Neural cell (in vitro differentiated cells): ENCODE results near the gene KLF18. TPM values are rescaled to one million over a fixed set of nuclear protein-coding genes. Genes with fewer than 3 reads are reported as not detected.

Experiments used
- H2AFZ ChIP-seq: fragments of 200-600, 300-800 bp; sonication (generic), shearing (Covaris generic); 2 replicates; pipeline ENCODE4 v1.6.0; 2014; ENCODE audit warnings: low read depth, mild to moderate bottlenecking, antibody characterized with exemption, low read length, moderate library complexity
- H3F3A ChIP-seq: fragments of 200-600 bp; shearing (Covaris generic); 2 replicates; pipeline ENCODE4 v1.6.1; 2016; ENCODE audit warnings: mild to moderate bottlenecking, moderate library complexity, mixed read lengths, antibody characterized with exemption, low read length; ENCODE audit not compliant: insufficient read depth, poor library complexity, severe bottlenecking
- H3K27ac ChIP-seq: fragments of 200-600, 300-800 bp; sonication (generic), shearing (Covaris generic); 2 replicates; pipeline ENCODE4 v1.5.1; 2014; ENCODE audit warnings: mild to moderate bottlenecking, low read length, moderate library complexity
- H3K27me3 ChIP-seq: fragments of 300-800, 200-600 bp; sonication (generic), shearing (Covaris generic); 2 replicates; pipeline ENCODE4 v1.6.0; 2014; ENCODE audit warnings: mild to moderate bottlenecking, low read depth, low read length, moderate library complexity; ENCODE audit not compliant: insufficient read depth
- H3K36me3 ChIP-seq: fragments of 300-800, 200-600 bp; sonication (generic), shearing (Covaris generic); 2 replicates; pipeline ENCODE4 v1.5.1; 2014; ENCODE audit warnings: mild to moderate bottlenecking, antibody characterized with exemption, low read length, moderate library complexity; ENCODE audit not compliant: insufficient read depth
- H3K4me2 ChIP-seq: fragments of 300-800, 200-600 bp; sonication (generic), shearing (Covaris generic); 2 replicates; pipeline ENCODE4 v1.6.0; 2014; ENCODE audit warnings: mild to moderate bottlenecking, low read length
- H3K4me3 ChIP-seq: fragments of 300-800, 200-600 bp; sonication (generic), shearing (Covaris generic); 2 replicates; pipeline ENCODE4 v1.5.1; 2014; ENCODE audit warnings: mild to moderate bottlenecking, low read length, moderate library complexity
- H3K79me2 ChIP-seq: fragments of 200-600 bp; shearing (Covaris generic); replicated peaks from 2 replicates; pipeline ENCODE4 v1.6.0; 2014; ENCODE audit warnings: mild to moderate bottlenecking, low read length, moderate library complexity; ENCODE audit not compliant: insufficient read depth
- H3K9ac ChIP-seq: fragments of 300-800, 200-600 bp; sonication (generic), shearing (Covaris generic); 2 replicates; pipeline ENCODE4 v1.6.1; 2016; ENCODE audit warnings: mild to moderate bottlenecking, low read length, mixed read lengths
- H3K9me2 ChIP-seq: fragments of 200-600 bp; shearing (Covaris generic); 2 replicates; pipeline ENCODE4 v1.6.1; 2016; ENCODE audit warnings: mild to moderate bottlenecking, low read length, mixed read lengths; ENCODE audit not compliant: insufficient read depth
- H3K9me3 ChIP-seq: fragments of 200-600, 300-800 bp; sonication (generic), shearing (Covaris generic); 2 replicates; pipeline ENCODE4 v1.6.1; 2016; ENCODE audit warnings: mild to moderate bottlenecking, mixed run types, low read length, moderate library complexity, mixed read lengths
- H4K20me1 ChIP-seq: fragments of 200-600 bp; shearing (Covaris generic); 2 replicates; pipeline ENCODE4 v1.6.1; 2016; ENCODE audit warnings: mild to moderate bottlenecking, mixed run types; ENCODE audit not compliant: insufficient read depth
- EP300 ChIP-seq: fragments of 450-650 bp; conservative IDR thresholded peaks from 2 replicates; pipeline ENCODE4 v1.6.1; 2014; ENCODE audit warnings: antibody characterized with exemption, mild to moderate bottlenecking, moderate library complexity; ENCODE audit not compliant: poor library complexity, severe bottlenecking
- EZH2 ChIP-seq: fragments of 200-600, 300-800 bp; shearing (Covaris generic), sonication (generic); IDR thresholded peaks from 2 replicates; pipeline ENCODE4 v1.6.1; 2014; ENCODE audit warnings: antibody characterized with exemption, low read length, borderline replicate concordance, mild to moderate bottlenecking; ENCODE audit not compliant: insufficient read depth, poor library complexity, severe bottlenecking
- MXI1 ChIP-seq: fragments of 450-650 bp; conservative IDR thresholded peaks from 2 replicates; pipeline ENCODE4 v1.6.1; 2014; ENCODE audit warnings: antibody characterized with exemption, mild to moderate bottlenecking; ENCODE audit not compliant: poor library complexity, severe bottlenecking
- POLR2AphosphoS5 ChIP-seq: IDR thresholded peaks from 2 replicates; pipeline ENCODE4 v1.6.1; 2012
- RAD21 ChIP-seq: fragments of 450-650 bp; conservative IDR thresholded peaks from 2 replicates; pipeline ENCODE4 v1.6.1; 2014; ENCODE audit warnings: antibody characterized with exemption, mild to moderate bottlenecking, moderate library complexity
- SMC3 ChIP-seq: fragments of 450-650 bp; conservative IDR thresholded peaks from 2 replicates; pipeline ENCODE4 v1.6.1; 2014; ENCODE audit warnings: antibody characterized with exemption, mild to moderate bottlenecking, moderate library complexity; ENCODE audit not compliant: poor library complexity
- TAF1 ChIP-seq: IDR thresholded peaks from 2 replicates; pipeline ENCODE4 v1.6.1; 2012; ENCODE audit warnings: low read depth
- polyA plus RNA-seq: library from polyadenylated mRNA; depleted of rRNA; stranded (reverse); fragments of >200 nt; gene quantifications from 2 replicates; pipeline ENCODE4 v1.2.3, GENCODE V29; 2014
- TF ChIP-seq, protein P1 (sequence below): fragments of 450-650 bp; IDR thresholded peaks from 2 replicates; pipeline ENCODE4 v1.5.1; 2014; ENCODE audit warnings: antibody characterized with exemption, mild to moderate bottlenecking, moderate library complexity; ENCODE audit not compliant: poor library complexity, severe bottlenecking
- TF ChIP-seq, protein P2 (sequence below): IDR thresholded peaks from 2 replicates; pipeline ENCODE4 v1.6.1; 2012; ENCODE audit warnings: borderline replicate concordance

KLF18 gene
- polyA plus RNA-seq, 1 donor from 2014 or later, result not detected

DNA sequence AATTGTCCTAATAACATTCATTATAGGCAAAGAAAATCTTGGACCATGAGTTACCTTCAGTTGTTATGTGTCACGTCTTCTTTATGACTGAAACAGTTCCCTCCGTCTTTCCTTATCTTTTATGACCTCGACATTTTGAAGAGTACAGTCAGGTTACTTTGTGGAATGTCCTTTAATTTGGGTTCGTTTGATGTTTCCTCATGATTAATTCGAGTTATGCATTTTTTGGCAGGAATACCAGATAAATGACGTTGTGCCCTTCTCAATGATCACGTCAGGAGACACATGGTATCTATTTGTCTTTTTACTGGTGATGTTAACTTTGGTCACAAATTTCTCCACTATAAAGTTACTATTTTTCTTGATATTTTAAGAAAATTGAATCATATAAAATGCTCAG, 40.1 kb downstream of the KLF18 start:
- H4K20me1 ChIP-seq, result no peaks in the 10 kb centered on the region
- H3K4me2 ChIP-seq, result no peak overlapping the region
- H2AFZ ChIP-seq, result no peak overlapping the region
- H3K27ac ChIP-seq, result no peak overlapping the region
- no peak overlapping the region for H3K9ac ChIP-seq
- no peaks in the 10 kb centered on the region for H3K9me3 ChIP-seq
- H3K79me2 ChIP-seq, result no peaks in the 10 kb centered on the region
- no peaks in the 10 kb centered on the region for H3K27me3 ChIP-seq
- no peaks in the 10 kb centered on the region for H3K36me3 ChIP-seq
- no peak overlapping the region for H3K4me3 ChIP-seq
- TF ChIP-seq SMC3, result no peak
- no peak for TF ChIP-seq POLR2AphosphoS5
- TF ChIP-seq RAD21, result no peak
- TF ChIP-seq MXI1, result no peak
- TF ChIP-seq, protein P1, sequence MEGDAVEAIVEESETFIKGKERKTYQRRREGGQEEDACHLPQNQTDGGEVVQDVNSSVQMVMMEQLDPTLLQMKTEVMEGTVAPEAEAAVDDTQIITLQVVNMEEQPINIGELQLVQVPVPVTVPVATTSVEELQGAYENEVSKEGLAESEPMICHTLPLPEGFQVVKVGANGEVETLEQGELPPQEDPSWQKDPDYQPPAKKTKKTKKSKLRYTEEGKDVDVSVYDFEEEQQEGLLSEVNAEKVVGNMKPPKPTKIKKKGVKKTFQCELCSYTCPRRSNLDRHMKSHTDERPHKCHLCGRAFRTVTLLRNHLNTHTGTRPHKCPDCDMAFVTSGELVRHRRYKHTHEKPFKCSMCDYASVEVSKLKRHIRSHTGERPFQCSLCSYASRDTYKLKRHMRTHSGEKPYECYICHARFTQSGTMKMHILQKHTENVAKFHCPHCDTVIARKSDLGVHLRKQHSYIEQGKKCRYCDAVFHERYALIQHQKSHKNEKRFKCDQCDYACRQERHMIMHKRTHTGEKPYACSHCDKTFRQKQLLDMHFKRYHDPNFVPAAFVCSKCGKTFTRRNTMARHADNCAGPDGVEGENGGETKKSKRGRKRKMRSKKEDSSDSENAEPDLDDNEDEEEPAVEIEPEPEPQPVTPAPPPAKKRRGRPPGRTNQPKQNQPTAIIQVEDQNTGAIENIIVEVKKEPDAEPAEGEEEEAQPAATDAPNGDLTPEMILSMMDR, result no peak
- TF ChIP-seq EP300, result no peak
- no peak for TF ChIP-seq EZH2
- TF ChIP-seq TAF1, result no peak
- TF ChIP-seq, protein P2, sequence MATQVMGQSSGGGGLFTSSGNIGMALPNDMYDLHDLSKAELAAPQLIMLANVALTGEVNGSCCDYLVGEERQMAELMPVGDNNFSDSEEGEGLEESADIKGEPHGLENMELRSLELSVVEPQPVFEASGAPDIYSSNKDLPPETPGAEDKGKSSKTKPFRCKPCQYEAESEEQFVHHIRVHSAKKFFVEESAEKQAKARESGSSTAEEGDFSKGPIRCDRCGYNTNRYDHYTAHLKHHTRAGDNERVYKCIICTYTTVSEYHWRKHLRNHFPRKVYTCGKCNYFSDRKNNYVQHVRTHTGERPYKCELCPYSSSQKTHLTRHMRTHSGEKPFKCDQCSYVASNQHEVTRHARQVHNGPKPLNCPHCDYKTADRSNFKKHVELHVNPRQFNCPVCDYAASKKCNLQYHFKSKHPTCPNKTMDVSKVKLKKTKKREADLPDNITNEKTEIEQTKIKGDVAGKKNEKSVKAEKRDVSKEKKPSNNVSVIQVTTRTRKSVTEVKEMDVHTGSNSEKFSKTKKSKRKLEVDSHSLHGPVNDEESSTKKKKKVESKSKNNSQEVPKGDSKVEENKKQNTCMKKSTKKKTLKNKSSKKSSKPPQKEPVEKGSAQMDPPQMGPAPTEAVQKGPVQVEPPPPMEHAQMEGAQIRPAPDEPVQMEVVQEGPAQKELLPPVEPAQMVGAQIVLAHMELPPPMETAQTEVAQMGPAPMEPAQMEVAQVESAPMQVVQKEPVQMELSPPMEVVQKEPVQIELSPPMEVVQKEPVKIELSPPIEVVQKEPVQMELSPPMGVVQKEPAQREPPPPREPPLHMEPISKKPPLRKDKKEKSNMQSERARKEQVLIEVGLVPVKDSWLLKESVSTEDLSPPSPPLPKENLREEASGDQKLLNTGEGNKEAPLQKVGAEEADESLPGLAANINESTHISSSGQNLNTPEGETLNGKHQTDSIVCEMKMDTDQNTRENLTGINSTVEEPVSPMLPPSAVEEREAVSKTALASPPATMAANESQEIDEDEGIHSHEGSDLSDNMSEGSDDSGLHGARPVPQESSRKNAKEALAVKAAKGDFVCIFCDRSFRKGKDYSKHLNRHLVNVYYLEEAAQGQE, result no peak
- H3F3A ChIP-seq, result no peaks in the 10 kb centered on the region
- H3K9me2 ChIP-seq, result no peaks in the 10 kb centered on the region

DNA sequence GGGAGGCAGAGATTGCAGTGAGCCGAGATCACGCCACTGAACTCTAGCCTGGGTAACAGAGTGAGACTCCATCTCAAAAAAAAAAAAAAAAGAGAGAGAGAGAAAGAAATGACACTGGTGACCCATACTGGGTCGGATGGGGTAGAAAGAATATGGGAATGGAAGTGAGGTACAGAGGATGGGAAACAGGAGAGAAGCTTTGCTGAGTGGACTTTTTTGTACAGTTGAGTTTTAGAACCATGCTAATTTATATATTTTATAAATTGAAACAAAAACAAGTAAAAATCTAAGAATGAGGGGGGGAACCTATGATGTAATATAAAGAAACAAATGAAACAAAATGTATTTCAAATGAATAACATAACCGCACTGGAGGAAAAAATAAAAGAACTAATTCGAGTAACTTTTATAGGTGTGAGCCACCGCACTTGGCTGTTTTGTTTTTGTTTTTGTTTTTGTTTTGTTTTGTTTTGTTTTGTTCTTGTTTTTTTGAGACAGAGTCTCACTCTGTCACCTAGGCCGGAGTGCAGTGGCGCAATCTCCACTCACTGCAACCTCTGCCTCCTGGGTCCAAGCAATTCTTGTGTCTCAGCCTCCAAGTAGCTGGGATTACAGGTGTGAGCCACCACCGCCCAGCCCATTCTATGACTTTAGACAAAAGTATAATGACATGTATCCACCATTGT, 41.1 kb downstream of the KLF18 start:
- Histone ChIP-seq H3K4me2 (no peak overlapping the region), H3K4me3 (no peak overlapping the region), H3K27ac (no peak overlapping the region), H3K9ac (no peak overlapping the region), H4K20me1 (no peaks in the 10 kb centered on the region), H3F3A (no peaks in the 10 kb centered on the region), H2AFZ (no peak overlapping the region), H3K27me3 (no peaks in the 10 kb centered on the region), H3K79me2 (no peaks in the 10 kb centered on the region), H3K36me3 (no peaks in the 10 kb centered on the region), H3K9me3 (no peaks in the 10 kb centered on the region), H3K9me2 (no peaks in the 10 kb centered on the region)
- TF ChIP-seq POLR2AphosphoS5, result no peak
- no peak for TF ChIP-seq MXI1
- TF ChIP-seq EP300, result no peak
- no peak for TF ChIP-seq TAF1
- TF ChIP-seq SMC3, result no peak
- TF ChIP-seq, protein P1, result no peak
- TF ChIP-seq, protein P2, result no peak
- TF ChIP-seq RAD21, result no peak
- no peak for TF ChIP-seq EZH2
